CD14-positive monocyte (primary cell): ENCODE measurements around the gene THRA. TPM values are rescaled to one million over a fixed set of nuclear protein-coding genes. Genes with fewer than 3 reads are reported as not detected.

ENCODE experiments used
- DNase-seq, 3 donors: peaks; one replicate each; pipeline ENCODE4 v3.0.0-alpha.2; 2011 to 2022
- H2AFZ ChIP-seq: 2 replicates; pipeline ENCODE4 v1.6.0; 2012; ENCODE audit warnings: mild to moderate bottlenecking, low read depth, low read length, inconsistent platforms; ENCODE audit not compliant: insufficient read depth, poor library complexity, severe bottlenecking
- H3K27ac ChIP-seq, 2 donors: 1 replicate in 1 of 2; 2 replicates in 1 of 2; pipeline ENCODE4 v1.5.1; 2012 to 2013; ENCODE audit warnings: low read length in 2 of 2, control low read depth in 1 of 2, inconsistent platforms in 1 of 2, low read depth in 1 of 2, mild to moderate bottlenecking in 1 of 2
- H3K27me3 ChIP-seq, 2 donors: one replicate each; pipeline versions ENCODE4 v1.6.0 to v1.6.1; 2011 to 2013; ENCODE audit warnings: low read length in 2 of 2; ENCODE audit not compliant: control insufficient read depth in 2 of 2, insufficient read depth in 2 of 2
- H3K36me3 ChIP-seq, 2 donors: replicated peaks in 1 of 2; 1 replicate in 1 of 2; 2 replicates in 1 of 2; pipeline versions ENCODE4 v1.5.1 to v1.6.1; 2012 to 2013; ENCODE audit warnings: low read length in 2 of 2, control low read depth in 1 of 2, inconsistent platforms in 1 of 2, mild to moderate bottlenecking in 1 of 2; ENCODE audit not compliant: insufficient read depth in 2 of 2, control insufficient read depth in 1 of 2
- H3K4me1 ChIP-seq, 2 donors: 1 replicate in 1 of 2; 2 replicates in 1 of 2; pipeline versions ENCODE4 v1.5.1 to v1.6.1; 2012 to 2013; ENCODE audit warnings: low read length in 2 of 2, control low read depth in 1 of 2, inconsistent platforms in 1 of 2, mild to moderate bottlenecking in 1 of 2, moderate library complexity in 1 of 2; ENCODE audit not compliant: insufficient read depth in 2 of 2, control insufficient read depth in 1 of 2
- H3K4me2 ChIP-seq: replicated peaks from 2 replicates; pipeline ENCODE3; 2012; ENCODE audit warnings: low read length, moderate library complexity, mild to moderate bottlenecking; ENCODE audit not compliant: poor library complexity, severe bottlenecking; ENCODE audit errors: extremely low read depth
- H3K4me3 ChIP-seq, 3 experiments: fragments of 200-600 bp in 1 of 3; sonication (generic) in 1 of 3; replicated peaks in 1 of 3; 1 replicate in 2 of 3; 2 replicates in 1 of 3; pipeline ENCODE4 v1.5.1; 2011 to 2013; ENCODE audit warnings: low read length in 3 of 3, mild to moderate bottlenecking in 3 of 3, control low read depth in 2 of 3, low read depth in 2 of 3, inconsistent platforms in 1 of 3, moderate library complexity in 1 of 3
- H3K79me2 ChIP-seq: 2 replicates; pipeline ENCODE4 v1.6.0; 2012; ENCODE audit warnings: mild to moderate bottlenecking, control low read depth, inconsistent platforms, low read length, moderate library complexity; ENCODE audit not compliant: insufficient read depth
- H3K9ac ChIP-seq: 2 replicates; pipeline ENCODE4 v1.6.0; 2017; ENCODE audit warnings: low read length, mild to moderate bottlenecking; ENCODE audit not compliant: insufficient read depth, poor library complexity, severe bottlenecking
- H3K9me3 ChIP-seq, 2 donors: replicated peaks in 1 of 2; 1 replicate in 1 of 2; 2 replicates in 1 of 2; pipeline versions ENCODE4 v1.5.1 to v1.6.1; 2012 to 2013; ENCODE audit warnings: low read length in 2 of 2, control low read depth in 1 of 2; ENCODE audit not compliant: control insufficient read depth in 1 of 2, insufficient read depth in 1 of 2
- H4K20me1 ChIP-seq: 2 replicates; pipeline ENCODE4 v1.6.0; 2012; ENCODE audit warnings: mild to moderate bottlenecking, low read length, control low read depth, moderate library complexity; ENCODE audit not compliant: insufficient read depth
- H3K27ac Mint-ChIP-seq, 7 donors: one replicate each; pipeline ENCODE4 v1.8.0; 2020; ENCODE audit warnings: mild to moderate bottlenecking in 7 of 7, mixed read lengths in 7 of 7, moderate library complexity in 6 of 7, inconsistent platforms in 2 of 7
- H3K27me3 Mint-ChIP-seq, 3 donors: one replicate each; pipeline ENCODE4 v1.8.0; 2021 to 2022; ENCODE audit warnings: low read depth in 3 of 3, mild to moderate bottlenecking in 3 of 3, mixed read lengths in 3 of 3, moderate library complexity in 3 of 3, inconsistent platforms in 1 of 3
- H3K36me3 Mint-ChIP-seq, 2 donors: one replicate each; pipeline ENCODE4 v1.8.0; 2020; ENCODE audit warnings: mixed read lengths in 2 of 2, inconsistent platforms in 1 of 2, mild to moderate bottlenecking in 1 of 2
- H3K4me1 Mint-ChIP-seq: one replicate; pipeline ENCODE4 v1.8.0; 2020; ENCODE audit warnings: mild to moderate bottlenecking, mixed read lengths
- H3K4me3 Mint-ChIP-seq, 2 donors: one replicate each; pipeline ENCODE4 v1.8.0; 2020; ENCODE audit warnings: mild to moderate bottlenecking in 2 of 2, mixed read lengths in 2 of 2, moderate library complexity in 1 of 2
- H3K9me3 Mint-ChIP-seq, 7 donors: one replicate each; pipeline ENCODE4 v1.8.0; 2020 to 2022; ENCODE audit warnings: mixed read lengths in 7 of 7, mild to moderate bottlenecking in 6 of 7, moderate library complexity in 6 of 7, inconsistent platforms in 2 of 7
- WGBS: methylation state at CpG from one replicate; pipeline ENCODE4 v1.1.5; 2013; ENCODE audit warnings: missing lambda C conversion rate; ENCODE audit not compliant: insufficient coverage; 5-methylcytosine and 5-hydroxymethylcytosine counted together
- intact Hi-C, 2 donors: fragments of 100-400 bp; cut with micrococcal nuclease; formaldehyde crosslinking; loops; one replicate each; pipeline versions ENCODE4 v1.15.0 to v1.15.1; 2023
- polyA plus RNA-seq, 3 donors: library from polyadenylated mRNA; depleted of rRNA in 1 of 3; unstranded in 2 of 3; stranded (reverse) in 1 of 3; fragments of 300-500 nt in 2 of 3; fragments of >200 nt in 1 of 3; fragmentation: Illumina TruSeq in 2 of 3; gene quantifications; 1 replicate in 2 of 3; 2 replicates in 1 of 3; pipeline ENCODE4 v1.2.3, GENCODE V29; 2012 to 2021
- TF ChIP-seq, protein P1 (sequence below): fragments of 200-600 bp; IDR thresholded peaks from one replicate; pipeline ENCODE4 v1.8.0; 2022; ENCODE audit warnings: antibody characterized with exemption, mild to moderate bottlenecking

Gene THRA
- polyA plus RNA-seq, 3 donors = 2.5 to 7.5 (median 3.8) TPM

DNA sequence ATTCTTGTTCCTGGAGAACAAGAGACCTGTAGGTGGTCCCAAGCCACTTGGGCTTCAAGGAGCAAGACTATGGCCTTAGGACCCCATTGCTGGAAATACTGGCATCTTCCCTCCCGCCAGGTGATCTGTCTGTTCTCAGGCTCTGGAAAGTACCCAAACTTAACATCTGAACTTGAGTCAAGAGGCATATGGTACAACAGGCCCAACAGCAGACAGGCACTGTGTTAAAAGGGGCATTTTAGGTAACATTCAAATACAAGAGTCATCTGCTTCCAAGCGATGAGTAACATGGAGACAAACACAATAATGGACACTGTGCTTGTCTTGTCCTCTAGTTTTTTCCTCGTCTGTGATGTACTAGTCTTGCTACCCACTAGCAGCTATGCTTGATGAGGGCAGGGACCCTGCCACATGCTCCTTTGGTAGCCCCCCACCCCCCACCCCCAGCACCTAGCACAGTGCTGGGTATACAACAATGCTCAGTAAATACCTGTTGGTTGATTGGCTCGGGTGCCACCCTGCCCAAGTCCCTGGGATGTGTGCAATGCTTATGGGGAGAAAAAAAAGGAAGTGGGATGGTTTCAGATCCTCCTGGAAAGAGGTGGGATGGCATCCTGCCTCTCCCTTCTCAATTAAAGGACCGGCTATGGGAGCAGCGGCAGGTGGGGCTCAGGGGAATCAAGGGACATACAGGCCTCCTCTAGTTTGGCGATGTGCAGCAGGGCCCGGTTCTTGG lies 28.2 kb upstream of the THRA start:
- H3K9ac ChIP-seq = no peak overlapping the region
- Mint-ChIP-seq H3K4me3 (no peak overlapping the region), H3K4me1 (peaks cover 4% of the 10 kb centered on the region), H3K36me3 (peaks cover 60 to 67% of the 10 kb centered on the region in 2 donors), H3K27me3 (peaks cover 0 to 1% (median 0%) of the 10 kb centered on the region in 3 donors), H3K27ac (no peak overlapping the region), H3K9me3 (no peaks in the 10 kb centered on the region)
- H3K79me2 ChIP-seq = no peaks in the 10 kb centered on the region
- H3K36me3 ChIP-seq = peaks cover 51 to 63% of the 10 kb centered on the region in 2 donors
- intact Hi-C loops = no loop called here
- TF ChIP-seq, protein P1, sequence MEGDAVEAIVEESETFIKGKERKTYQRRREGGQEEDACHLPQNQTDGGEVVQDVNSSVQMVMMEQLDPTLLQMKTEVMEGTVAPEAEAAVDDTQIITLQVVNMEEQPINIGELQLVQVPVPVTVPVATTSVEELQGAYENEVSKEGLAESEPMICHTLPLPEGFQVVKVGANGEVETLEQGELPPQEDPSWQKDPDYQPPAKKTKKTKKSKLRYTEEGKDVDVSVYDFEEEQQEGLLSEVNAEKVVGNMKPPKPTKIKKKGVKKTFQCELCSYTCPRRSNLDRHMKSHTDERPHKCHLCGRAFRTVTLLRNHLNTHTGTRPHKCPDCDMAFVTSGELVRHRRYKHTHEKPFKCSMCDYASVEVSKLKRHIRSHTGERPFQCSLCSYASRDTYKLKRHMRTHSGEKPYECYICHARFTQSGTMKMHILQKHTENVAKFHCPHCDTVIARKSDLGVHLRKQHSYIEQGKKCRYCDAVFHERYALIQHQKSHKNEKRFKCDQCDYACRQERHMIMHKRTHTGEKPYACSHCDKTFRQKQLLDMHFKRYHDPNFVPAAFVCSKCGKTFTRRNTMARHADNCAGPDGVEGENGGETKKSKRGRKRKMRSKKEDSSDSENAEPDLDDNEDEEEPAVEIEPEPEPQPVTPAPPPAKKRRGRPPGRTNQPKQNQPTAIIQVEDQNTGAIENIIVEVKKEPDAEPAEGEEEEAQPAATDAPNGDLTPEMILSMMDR = no peak
- no peaks in the 10 kb centered on the region for H3K27me3 ChIP-seq
- no peak for DNase-seq
- no peak overlapping the region for H3K27ac ChIP-seq
- H2AFZ ChIP-seq = no peak overlapping the region
- no peaks in the 10 kb centered on the region for H4K20me1 ChIP-seq
- no peaks in the 10 kb centered on the region for H3K9me3 ChIP-seq
- H3K4me3 ChIP-seq = no peak overlapping the region
- no peak overlapping the region for H3K4me2 ChIP-seq
- 79% methylated on average over 7 of the region's 8 CpGs for WGBS
- H3K4me1 ChIP-seq = no peaks in the 10 kb centered on the region

DNA sequence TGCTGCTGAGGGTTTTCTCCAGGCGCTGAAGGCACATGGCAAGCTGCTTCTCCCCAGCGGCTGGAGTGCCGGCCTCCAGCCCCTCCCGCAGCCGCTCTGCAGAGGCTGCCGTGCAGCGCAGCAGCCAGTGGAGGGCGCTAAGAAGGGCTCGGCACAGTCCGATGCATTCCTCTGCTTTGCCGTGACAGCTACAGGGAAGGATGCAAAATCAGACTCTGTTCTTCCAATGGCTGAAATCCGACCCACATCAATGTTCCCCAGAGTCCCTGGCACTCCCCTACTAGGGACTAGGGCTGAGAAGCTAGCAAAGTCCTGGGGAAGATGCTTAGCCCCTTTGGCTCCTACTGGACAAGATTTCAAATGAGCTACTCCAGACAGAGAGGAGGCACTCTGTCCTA lies 27.6 kb upstream of the THRA start:
- peaks cover 4% of the 10 kb centered on the region for H3K4me1 Mint-ChIP-seq
- H3K36me3 ChIP-seq = peaks cover 48 to 58% of the 10 kb centered on the region in 2 donors

More for the DNA sequence above, 27.6 kb upstream of the THRA start:
- intact Hi-C loops = no loop called here
- Histone ChIP-seq H3K79me2 (no peaks in the 10 kb centered on the region), H3K4me1 (no peaks in the 10 kb centered on the region), H2AFZ (no peak overlapping the region), H3K27me3 (no peaks in the 10 kb centered on the region), H3K9me3 (no peaks in the 10 kb centered on the region), H3K4me2 (no peak overlapping the region), H3K4me3 (no peak overlapping the region), H3K9ac (no peak overlapping the region), H3K27ac (no peak overlapping the region), H4K20me1 (no peaks in the 10 kb centered on the region)
- Mint-ChIP-seq H3K27ac (no peak overlapping the region), H3K9me3 (no peaks in the 10 kb centered on the region), H3K27me3 (peaks cover 0 to 1% (median 0%) of the 10 kb centered on the region in 3 donors), H3K36me3 (peaks cover 55 to 63% of the 10 kb centered on the region in 2 donors), H3K4me3 (no peak overlapping the region)
- TF ChIP-seq, protein P1 = peak; percentile 12
- DNase-seq = no peak
- 87% methylated on average over 12 of the region's 12 CpGs for WGBS
